CD4-positive, alpha-beta T cell treated with Interleukin-15 for 4 hours (primary cell): ENCODE measurements around the gene PXN.
A peak's percentile ranks its signal among the peaks of the same experiment; 100 is the strongest.

Source experiments
- DNase-seq: peaks from one replicate; pipeline ENCODE4 v3.0.0-alpha.2; 2020; ENCODE audit warnings: low spot score

PXN gene

GRCh38 chr12:120265473-120266179 is at the start of gene PXN:
Gene PXN, minus strand, starts transcription at chr12:120265730. Its CDS starts 101 bp downstream, at chr12:120265629.
- peak; percentile 89 for DNase-seq

- no peak for DNase-seq
Observed at GRCh38 chr12:120314220-120314619, 48.7 kb upstream of the PXN start.

- DNase-seq = peak; percentile 91
Observed at GRCh38 chr12:120301962-120302815, 36.7 kb upstream of the PXN start, which contains the start of gene SIRT4. Gene SIRT4, plus strand, starts transcription at chr12:120302321. Its CDS starts 1,241 bp downstream, at chr12:120303562.

GRCh38 chr12:120292661-120293531 is 27.4 kb upstream of the PXN start, which contains the start of gene RNU4-1:
Gene RNU4-1, minus strand, starts transcription at chr12:120293237.
- peak; percentile 82 for DNase-seq

- no peak for DNase-seq
Observed at GRCh38 chr12:120292411-120292660, 26.8 kb upstream of the PXN start.

GRCh38 chr12:120290609-120291305 is 25.2 kb upstream of the PXN start:
- peak; percentile 3 for DNase-seq

- no peak for DNase-seq
Observed at GRCh38 chr12:120287491-120287890, 22.0 kb upstream of the PXN start.

- DNase-seq = no peak
Observed at GRCh38 chr12:120286768-120287490, 21.4 kb upstream of the PXN start.

GRCh38 chr12:120284381-120284780 is 18.9 kb upstream of the PXN start:
- DNase-seq = no peak

- DNase-seq = no peak
Observed at GRCh38 chr12:120283318-120283717, 17.8 kb upstream of the PXN start.

GRCh38 chr12:120278137-120279069 is 12.9 kb upstream of the PXN start:
- no peak for DNase-seq

- no peak for DNase-seq
Observed at GRCh38 chr12:120276734-120277133, 11.2 kb upstream of the PXN start.

- DNase-seq = no peak
Observed at GRCh38 chr12:120267736-120268135, 2.2 kb upstream of the PXN start.

GRCh38 chr12:120266180-120266870 is 795 bp upstream of the PXN start:
- DNase-seq = no peak

GRCh38 chr12:120264904-120265472 is 542 bp downstream of the PXN start:
- DNase-seq = no peak

GRCh38 chr12:120264086-120264903 is 1.2 kb downstream of the PXN start:
- DNase-seq = no peak

- no peak for DNase-seq
Observed at GRCh38 chr12:120263748-120264085, 1.8 kb downstream of the PXN start.
